Small intestine (tissue), 16 donors: ENCODE measurements around the gene ACTL6A. TPM values are rescaled to one million over a fixed set of nuclear protein-coding genes. Genes with fewer than 3 reads are reported as not detected.
"Not testable (repeated sequence)": the region's sequence is repeated elsewhere in the genome, so short reads cannot be mapped to it uniquely, and the experiment has no call there.

Experiments used
- DNase-seq, 2 donors: peaks; one replicate each; pipeline versions ENCODE4 v3.0.0 to v3.0.0-alpha.2; 2013
- FAIRE-seq: peaks from 2 replicates; lab custom pipeline; 2012; peaks lifted over from hg19 to GRCh38; lab: Jason Lieb, UNC
- H3K27ac ChIP-seq, 3 donors: one replicate each; pipeline ENCODE4 v1.5.1; 2013; ENCODE audit warnings: low read length in 2 of 3, mild to moderate bottlenecking in 2 of 3, control low read depth in 1 of 3, inconsistent platforms in 1 of 3, low read depth in 1 of 3, moderate library complexity in 1 of 3
- H3K27me3 ChIP-seq, 3 donors: one replicate each; pipeline ENCODE4 v1.6.1; 2013; ENCODE audit warnings: low read length in 3 of 3, inconsistent platforms in 1 of 3; ENCODE audit not compliant: control insufficient read depth in 3 of 3, insufficient read depth in 3 of 3
- H3K36me3 ChIP-seq, 3 donors: one replicate each; pipeline ENCODE4 v1.6.1; 2013; ENCODE audit warnings: low read length in 3 of 3, inconsistent platforms in 1 of 3, low read depth in 1 of 3, mild to moderate bottlenecking in 1 of 3, moderate library complexity in 1 of 3; ENCODE audit not compliant: control insufficient read depth in 3 of 3, insufficient read depth in 2 of 3
- H3K4me1 ChIP-seq, 3 donors: one replicate each; pipeline ENCODE4 v1.6.1; 2013; ENCODE audit warnings: low read length in 2 of 3, inconsistent platforms in 1 of 3, low read depth in 1 of 3, mild to moderate bottlenecking in 1 of 3, moderate library complexity in 1 of 3; ENCODE audit not compliant: control insufficient read depth in 3 of 3, insufficient read depth in 2 of 3
- H3K4me3 ChIP-seq, 3 donors: one replicate each; pipeline ENCODE4 v1.5.1; 2013; ENCODE audit warnings: low read length in 3 of 3, control low read depth in 1 of 3, inconsistent platforms in 1 of 3, low read depth in 1 of 3, mild to moderate bottlenecking in 1 of 3, moderate library complexity in 1 of 3
- H3K9me3 ChIP-seq, 2 donors: one replicate each; pipeline ENCODE4 v1.6.1; 2013; ENCODE audit warnings: low read depth in 1 of 2, low read length in 1 of 2; ENCODE audit not compliant: control insufficient read depth in 2 of 2, insufficient read depth in 1 of 2
- WGBS, 3 donors: extraction: QIAGEN DNeasy Blood & Tissue Kit; methylation state at CpG; one replicate each; pipeline ENCODE4 v1.1.7; 2013; 5-methylcytosine and 5-hydroxymethylcytosine counted together
- long read RNA-seq, 10 donors: transcript quantifications; one replicate each; lab custom pipeline, GENCODE V29; 2026
- polyA plus RNA-seq, 4 donors: library from polyadenylated mRNA; stranded (reverse) in 3 of 4; unstranded in 1 of 4; fragments of 200-250 nt in 3 of 4; fragments of 120-200 nt in 1 of 4; gene quantifications; one replicate each; pipeline versions ENCODE4 v1.2.1 to v1.2.3, GENCODE V29; 2013
- donor health status: healthy with polysubstance abuse.
- donor health status: control.
- donor health status: control.
- donor health status: Bipolar disorder and iron deficiency.
- donor health status: healthy.

The ACTL6A gene
- 10 to 100 TPM; 31.3 to 60.1 (median 38.3) TPM for polyA plus RNA-seq
- long read RNA-seq, donor 1, result 0 reads
- long read RNA-seq, donor 2, transcript ACTL6A-202 (14 exons, 1,901 nt), result major isoform, 6 of 45 reads
- long read RNA-seq, donor 2, partial matches to known transcripts, result 16 of 45 reads
- long read RNA-seq, donor 2, other reads (novel, unspliced or antisense), result 20 of 45 reads
- long read RNA-seq, donor 3, transcript ACTL6A-202 (14 exons, 1,901 nt), result major isoform, 6 of 85 reads
- long read RNA-seq, donor 3, partial matches to known transcripts, result 27 of 85 reads
- long read RNA-seq, donor 3, other reads (novel, unspliced or antisense), result 47 of 85 reads
- long read RNA-seq, donor 4, result 0 reads
- long read RNA-seq, donor 5, partial matches to known transcripts, result 0 of 18 reads
- long read RNA-seq, donor 5, other reads (novel, unspliced or antisense), result 14 of 18 reads
- long read RNA-seq, donor 6, transcript ACTL6A-202 (14 exons, 1,901 nt), result major isoform, 13 of 40 reads
- long read RNA-seq, donor 6, partial matches to known transcripts, result 11 of 40 reads
- long read RNA-seq, donor 6, other reads (novel, unspliced or antisense), result 14 of 40 reads
- long read RNA-seq, donor 7, result 0 reads
- long read RNA-seq, donor 8, partial matches to known transcripts, result 0 of 8 reads
- long read RNA-seq, donor 8, other reads (novel, unspliced or antisense), result 7 of 8 reads
- long read RNA-seq, donor 9, partial matches to known transcripts, result 0 of 6 reads
- long read RNA-seq, donor 9, other reads (novel, unspliced or antisense), result 0 of 6 reads
- long read RNA-seq, donor 10, transcript ACTL6A-213 (3 exons, 597 nt), result minor isoform, 6 of 103 reads
- long read RNA-seq, donor 10, transcript ACTL6A-202 (14 exons, 1,901 nt), result major isoform, 13 of 103 reads
- long read RNA-seq, donor 10, partial matches to known transcripts, result 73 of 103 reads
- long read RNA-seq, donor 10, other reads (novel, unspliced or antisense), result 8 of 103 reads

DNA sequence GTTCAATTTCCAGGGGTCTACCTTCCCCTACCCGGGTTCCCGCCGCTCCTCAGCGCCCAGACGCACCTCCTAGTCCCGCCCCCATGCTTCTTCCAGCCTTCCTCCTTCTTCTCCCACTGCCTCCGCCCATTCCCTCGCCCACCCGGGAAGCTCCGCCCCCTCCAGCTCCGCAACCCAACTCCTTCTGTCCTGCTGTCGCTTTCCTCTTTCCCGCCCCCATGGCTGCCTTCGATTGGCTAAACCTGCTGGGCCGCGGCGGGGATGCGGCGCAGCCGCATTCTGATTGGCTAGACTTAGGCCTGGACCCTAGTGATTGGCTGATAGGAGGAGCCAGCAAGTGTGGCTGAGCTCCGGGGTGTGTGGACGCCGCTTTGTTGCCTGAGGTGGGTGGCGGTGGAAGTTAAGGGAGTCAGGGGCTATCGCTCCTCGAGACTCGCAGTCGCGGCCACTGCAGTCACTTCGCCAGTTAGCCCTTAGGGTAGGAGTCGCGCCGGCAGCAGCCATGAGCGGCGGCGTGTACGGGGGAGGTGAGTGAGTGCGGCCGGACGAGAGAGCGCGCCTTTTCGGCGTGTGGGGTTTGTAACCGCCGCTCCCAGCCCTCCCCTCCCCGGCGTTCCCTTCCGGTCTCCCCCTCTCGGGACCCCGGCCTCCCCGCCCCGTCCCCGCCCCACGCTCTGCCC is at the start of gene ACTL6A:
Gene ACTL6A, plus strand, starts transcription at position 336 of the 680 bp plus-strand sequence. Its CDS starts 167 bp downstream, at position 503.
- 0 to 1% (median 0%) methylated on average over 41 to 55 of the region's 55 CpGs for WGBS, 3 donors
- H3K36me3 ChIP-seq, result no peaks in the 10 kb centered on the region
- no peaks in the 10 kb centered on the region for H3K9me3 ChIP-seq
- H3K27me3 ChIP-seq, result no peaks in the 10 kb centered on the region
- H3K4me1 ChIP-seq, result peaks cover 0 to 10% (median 4%) of the 10 kb centered on the region in 3 donors
- DNase-seq (peak; percentile 100), FAIRE-seq (peak; percentile 53)
- H3K27ac ChIP-seq, result peak within 1 kb of the TSS; percentile 46 to 92 (median 90)
- peak within 1 kb of the TSS; percentile 62 to 96 (median 76) for H3K4me3 ChIP-seq

DNA sequence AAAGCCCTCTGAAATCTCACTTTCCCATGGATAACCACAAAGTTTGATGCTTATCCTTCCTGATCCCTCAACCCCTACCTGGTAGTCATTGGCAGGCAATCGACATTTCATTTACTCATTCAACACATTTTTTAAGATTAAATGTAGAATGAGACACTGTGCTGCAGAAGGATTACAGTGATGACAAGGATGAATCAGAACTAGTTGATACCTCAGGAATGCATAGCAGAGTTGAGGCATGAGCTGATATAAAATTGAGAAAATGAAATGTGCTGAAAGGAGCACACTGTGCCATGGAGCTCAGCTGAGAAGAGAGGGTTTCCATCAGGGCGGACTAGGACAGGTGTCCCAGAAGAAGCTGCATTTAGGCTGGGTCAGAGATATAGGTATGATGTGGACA is 48.9 kb upstream of the ACTL6A start:
- Histone ChIP-seq H3K36me3 (no peaks in the 10 kb centered on the region), H3K4me3 (no peak overlapping the region), H3K4me1 (no peaks in the 10 kb centered on the region), H3K9me3 (no peaks in the 10 kb centered on the region), H3K27me3 (no peaks in the 10 kb centered on the region), H3K27ac (no peak overlapping the region)
- WGBS, 3 donors, result 89 to 94% (median 91%) methylated on average over 2 of the region's 2 CpGs
- DNase-seq (no peak), FAIRE-seq (no peak)

DNA sequence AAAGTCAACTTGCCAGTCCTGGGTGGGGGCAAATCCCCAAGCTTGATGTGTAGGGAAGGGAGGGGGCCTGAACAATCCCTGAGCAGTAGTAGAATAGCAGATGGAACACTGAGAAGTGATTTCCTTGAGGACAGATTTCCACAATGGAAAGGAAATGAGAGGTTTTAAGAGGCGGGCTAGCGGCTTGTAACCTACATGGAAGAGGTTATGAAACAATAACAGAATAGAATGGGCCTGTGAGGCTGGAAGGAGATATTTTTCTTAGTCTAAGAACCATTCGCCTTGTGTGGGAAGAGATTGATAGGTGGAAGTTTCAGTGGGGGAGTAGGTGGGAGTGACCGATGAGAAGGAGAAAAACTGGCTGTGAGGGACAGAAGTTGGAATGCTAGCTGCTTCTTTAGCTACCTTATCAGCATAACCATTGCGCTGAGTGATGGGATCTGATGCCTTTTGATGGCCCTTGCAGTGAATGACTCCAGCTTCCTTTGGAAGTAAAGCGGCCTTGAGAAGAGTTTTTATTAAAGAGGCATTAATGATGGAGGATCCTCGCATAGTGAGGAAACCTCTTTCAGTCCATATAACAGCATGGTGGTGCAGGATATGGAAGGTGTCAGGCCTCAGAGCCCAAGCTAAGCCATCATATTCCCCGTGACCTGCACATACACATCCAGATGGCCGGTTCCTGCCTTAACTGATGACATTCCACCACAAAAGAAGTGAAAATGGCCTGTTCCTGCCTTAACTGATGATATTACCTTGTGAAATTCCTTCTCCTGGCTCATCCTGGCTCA is 46.1 kb upstream of the ACTL6A start:
- not testable (repeated sequence) for DNase-seq, H3K4me3 ChIP-seq, FAIRE-seq, H3K9me3 ChIP-seq, H3K27ac ChIP-seq, H3K36me3 ChIP-seq, H3K27me3 ChIP-seq, H3K4me1 ChIP-seq
- 90 to 92% (median 91%) methylated on average over 9 of the region's 9 CpGs for WGBS, 3 donors

DNA sequence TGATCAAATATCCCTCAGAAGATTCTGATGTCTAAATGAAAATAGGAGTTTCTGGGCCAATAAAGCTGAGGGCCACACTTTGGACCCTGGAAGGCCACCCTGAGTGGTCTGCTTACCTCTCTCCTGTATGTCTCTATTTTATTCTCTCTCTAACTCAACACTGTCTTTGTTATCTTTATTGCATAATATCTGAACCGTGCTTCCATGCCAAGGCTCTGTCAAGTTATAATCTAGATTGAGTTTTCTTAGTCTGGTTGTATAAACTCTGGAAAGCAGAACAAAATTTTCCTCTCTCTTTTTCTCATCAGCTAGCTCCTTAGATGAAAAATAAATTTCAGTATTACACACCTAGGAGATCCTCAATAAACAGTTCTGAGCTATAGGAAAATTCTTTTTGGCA is 36.2 kb upstream of the ACTL6A start:
- H3K27me3 ChIP-seq, result no peaks in the 10 kb centered on the region
- no peaks in the 10 kb centered on the region for H3K9me3 ChIP-seq
- WGBS, 3 donors, result 7 to 9% (median 8%) methylated on average over 1 of the region's 1 CpG
- no peaks in the 10 kb centered on the region for H3K4me1 ChIP-seq
- H3K27ac ChIP-seq, result peak overlapping the region in 1 of 3 donors; percentile 70
- no peak for FAIRE-seq
- no peak for DNase-seq
- H3K4me3 ChIP-seq, result no peak overlapping the region
- no peaks in the 10 kb centered on the region for H3K36me3 ChIP-seq

DNA sequence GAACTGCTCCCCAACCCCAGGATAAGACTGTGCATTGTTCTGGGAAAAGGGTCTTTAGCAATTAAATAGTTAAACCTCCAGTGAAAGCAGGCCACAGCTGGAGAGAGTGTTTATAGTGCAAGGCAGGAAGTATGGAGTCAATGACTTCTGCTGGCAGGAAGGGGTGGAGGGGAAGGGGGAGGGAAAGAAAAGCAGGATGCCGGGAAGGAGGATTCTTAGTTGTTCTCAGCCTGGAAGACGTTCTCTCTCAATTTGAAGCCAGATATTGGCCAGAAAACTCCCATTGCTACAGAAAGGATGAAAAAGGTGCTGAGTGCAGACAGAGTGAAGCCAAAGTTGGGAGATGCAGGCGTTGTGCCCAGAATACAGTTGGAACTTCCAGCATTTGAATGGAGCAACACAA is 35.7 kb upstream of the ACTL6A start:
- no peaks in the 10 kb centered on the region for H3K27me3 ChIP-seq
- peak overlapping the region in 1 of 3 donors; percentile 12 for H3K4me3 ChIP-seq
- peak overlapping the region in 2 of 3 donors; percentile 59 to 70 for H3K27ac ChIP-seq
- no peaks in the 10 kb centered on the region for H3K4me1 ChIP-seq
- no peaks in the 10 kb centered on the region for H3K36me3 ChIP-seq
- DNase-seq (peak; percentile 7 to 50), FAIRE-seq (no peak)
- H3K9me3 ChIP-seq, result no peaks in the 10 kb centered on the region
- 10 to 15% (median 11%) methylated on average over 3 of the region's 3 CpGs for WGBS, 3 donors

DNA sequence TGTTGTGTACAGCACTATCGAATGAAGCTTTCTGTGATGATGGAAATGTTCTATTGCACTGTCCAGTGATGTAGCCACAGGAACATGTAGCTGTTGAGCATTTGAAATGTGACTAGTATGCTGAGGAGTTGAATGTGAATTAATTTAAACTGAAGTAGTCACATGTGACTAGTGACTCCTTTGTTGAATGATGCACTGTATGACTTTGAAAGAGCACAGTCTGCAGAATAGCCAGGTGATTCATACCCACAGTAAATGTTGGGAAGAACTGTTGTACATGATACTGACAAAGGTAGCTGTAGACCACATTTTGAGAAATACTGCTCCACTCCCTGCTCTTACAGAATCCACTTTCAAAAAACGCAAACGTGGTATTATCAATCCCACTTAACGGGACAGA is 34.0 kb upstream of the ACTL6A start:
- WGBS, 3 donors, result 41 to 60% (median 55%) methylated on average over 4 of the region's 4 CpGs
- H3K27ac ChIP-seq, result no peak overlapping the region

GRCh38 chr3:179531576-179531975 is 31.1 kb upstream of the ACTL6A start:
- Histone ChIP-seq H3K9me3 (no peaks in the 10 kb centered on the region), H3K4me1 (no peaks in the 10 kb centered on the region), H3K4me3 (no peak overlapping the region), H3K27me3 (no peaks in the 10 kb centered on the region), H3K27ac (no peak overlapping the region), H3K36me3 (no peaks in the 10 kb centered on the region)
- FAIRE-seq (no peak), DNase-seq (no peak)
- 38 to 61% (median 40%) methylated on average over 2 of the region's 2 CpGs for WGBS, 3 donors

More for the DNA sequence above, 34.0 kb upstream of the ACTL6A start:
- H3K27me3 ChIP-seq, result no peaks in the 10 kb centered on the region
- H3K4me3 ChIP-seq, result no peak overlapping the region
- FAIRE-seq, result no peak
- no peaks in the 10 kb centered on the region for H3K4me1 ChIP-seq
- no peak for DNase-seq
- H3K9me3 ChIP-seq, result no peaks in the 10 kb centered on the region
- no peaks in the 10 kb centered on the region for H3K36me3 ChIP-seq
